WTC11 (cell line): ENCODE measurements around the gene TMEM150A. TPM values are rescaled to one million over a fixed set of nuclear protein-coding genes. Genes with fewer than 3 reads are reported as not detected.

Experiments used
- ATAC-seq: fragments of 200-7000 bp; cut with Tn5 transposase; 2 replicates; pipeline ENCODE4 v1.10.0; 2021; ENCODE audit warnings: mild to moderate bottlenecking, moderate library complexity
- CTCF ChIA-PET: fragments of 300-600 bp; sonication (Branson Sonifier 250); formaldehyde crosslinking; loops from one replicate; lab custom pipeline; 2021; ENCODE audit warnings: antibody characterized with exemption; lab: Charles Lee
- POLR2A ChIA-PET: fragments of 350-600 bp; sonication (Branson Sonifier 250); formaldehyde crosslinking; loops from one replicate; lab custom pipeline; 2021; ENCODE audit warnings: antibody characterized with exemption; lab: Charles Lee
- DNase-seq: peaks from one replicate; pipeline ENCODE4 v3.0.0; 2021; ENCODE audit warnings: low spot score
- H3K27ac Mint-ChIP-seq: 2 replicates; pipeline ENCODE4 v1.8.0; 2021; ENCODE audit warnings: mixed read lengths
- H3K27me3 Mint-ChIP-seq: 2 replicates; pipeline ENCODE4 v1.8.0; 2021; ENCODE audit warnings: low read depth, mild to moderate bottlenecking, moderate library complexity, mixed read lengths
- H3K36me3 Mint-ChIP-seq: 2 replicates; pipeline ENCODE4 v1.8.0; 2021; ENCODE audit warnings: mixed read lengths
- H3K4me1 Mint-ChIP-seq: 2 replicates; pipeline ENCODE4 v1.8.0; 2022; ENCODE audit warnings: mixed read lengths
- H3K4me3 Mint-ChIP-seq: 2 replicates; pipeline ENCODE4 v1.8.0; 2021; ENCODE audit warnings: mild to moderate bottlenecking, moderate library complexity, mixed read lengths
- H3K9me3 Mint-ChIP-seq: 2 replicates; pipeline ENCODE4 v1.8.0; 2021; ENCODE audit warnings: mixed read lengths
- CBFB ChIP-seq: sonication (generic); formaldehyde crosslinking; IDR thresholded peaks from 2 replicates; pipeline ENCODE4 v1.8.1; 2022; ENCODE audit warnings: mild to moderate bottlenecking, low read depth, missing genetic modification reagents
- NFATC4 ChIP-seq: fragments of 250-450 bp; sonication (Bioruptor Pico); IDR thresholded peaks from 2 replicates; pipeline ENCODE4 v1.9.0; 2021; ENCODE audit warnings: mild to moderate bottlenecking
- NFYB ChIP-seq: sonication (generic); formaldehyde crosslinking; conservative IDR thresholded peaks from 2 replicates; pipeline ENCODE4 v1.8.0; 2022; ENCODE audit warnings: low read depth, missing genetic modification reagents
- NR2C2 ChIP-seq: sonication (generic); formaldehyde crosslinking; IDR thresholded peaks from 2 replicates; pipeline ENCODE4 v1.8.0; 2022; ENCODE audit warnings: mild to moderate bottlenecking, missing genetic modification reagents
- PRRX2 ChIP-seq: fragments of 250-450 bp; sonication (Bioruptor Pico); IDR thresholded peaks from 2 replicates; pipeline ENCODE4 v1.8.0; 2021; ENCODE audit warnings: mild to moderate bottlenecking
- RELA ChIP-seq: sonication (generic); formaldehyde crosslinking; IDR thresholded peaks from 2 replicates; pipeline ENCODE4 v1.8.1; 2022; ENCODE audit warnings: missing genetic modification reagents, mild to moderate bottlenecking, borderline replicate concordance
- SMAD3 ChIP-seq: sonication (generic); formaldehyde crosslinking; IDR thresholded peaks from 2 replicates; pipeline ENCODE4 v1.8.0; 2022; ENCODE audit warnings: missing genetic modification reagents, mild to moderate bottlenecking, borderline replicate concordance
- ZNF396 ChIP-seq: fragments of 250-450 bp; sonication (Bioruptor Pico); IDR thresholded peaks from 2 replicates; pipeline ENCODE4 v1.8.0; 2021; ENCODE audit warnings: mild to moderate bottlenecking, moderate library complexity, borderline replicate concordance
- total RNA-seq: library from RNA; stranded (reverse); gene quantifications from 3 replicates; pipeline ENCODE4 v1.2.3, GENCODE V29; 2021
- TF ChIP-seq, protein P1 (sequence below): fragments of 250-450 bp; sonication (Bioruptor Pico); conservative IDR thresholded peaks from 2 replicates; pipeline ENCODE4 v1.9.0; 2021; ENCODE audit warnings: mild to moderate bottlenecking
- TF ChIP-seq, protein P2 (sequence below): sonication (generic); formaldehyde crosslinking; IDR thresholded peaks from 2 replicates; pipeline ENCODE4 v1.8.1; 2023; ENCODE audit warnings: mild to moderate bottlenecking, missing genetic modification reagents, moderate library complexity
- TF ChIP-seq, protein P3 (sequence below): sonication (generic); formaldehyde crosslinking; IDR thresholded peaks from 2 replicates; pipeline ENCODE4 v1.8.0; 2022; ENCODE audit warnings: mild to moderate bottlenecking, missing genetic modification reagents
- TF ChIP-seq, protein P4 (sequence below): sonication (generic); formaldehyde crosslinking; IDR thresholded peaks from 2 replicates; pipeline ENCODE4 v1.8.1; 2023; ENCODE audit warnings: mild to moderate bottlenecking, missing genetic modification reagents, borderline replicate concordance
- TF ChIP-seq, protein P5 (sequence below): fragments of 200-600 bp; IDR thresholded peaks from 2 replicates; pipeline ENCODE4 v1.8.0; 2022; ENCODE audit warnings: antibody characterized with exemption
- TF ChIP-seq, protein P6 (sequence below): sonication (generic); formaldehyde crosslinking; IDR thresholded peaks from 2 replicates; pipeline ENCODE4 v1.8.0; 2023; ENCODE audit warnings: mild to moderate bottlenecking, missing genetic modification reagents
- TF ChIP-seq, protein P7 (sequence below): sonication (generic); formaldehyde crosslinking; IDR thresholded peaks from 2 replicates; pipeline ENCODE4 v1.8.1; 2022; ENCODE audit warnings: missing genetic modification reagents, borderline replicate concordance

Gene TMEM150A
- total RNA-seq, 1 experiment from 2014 or later: 20.9 TPM

DNA sequence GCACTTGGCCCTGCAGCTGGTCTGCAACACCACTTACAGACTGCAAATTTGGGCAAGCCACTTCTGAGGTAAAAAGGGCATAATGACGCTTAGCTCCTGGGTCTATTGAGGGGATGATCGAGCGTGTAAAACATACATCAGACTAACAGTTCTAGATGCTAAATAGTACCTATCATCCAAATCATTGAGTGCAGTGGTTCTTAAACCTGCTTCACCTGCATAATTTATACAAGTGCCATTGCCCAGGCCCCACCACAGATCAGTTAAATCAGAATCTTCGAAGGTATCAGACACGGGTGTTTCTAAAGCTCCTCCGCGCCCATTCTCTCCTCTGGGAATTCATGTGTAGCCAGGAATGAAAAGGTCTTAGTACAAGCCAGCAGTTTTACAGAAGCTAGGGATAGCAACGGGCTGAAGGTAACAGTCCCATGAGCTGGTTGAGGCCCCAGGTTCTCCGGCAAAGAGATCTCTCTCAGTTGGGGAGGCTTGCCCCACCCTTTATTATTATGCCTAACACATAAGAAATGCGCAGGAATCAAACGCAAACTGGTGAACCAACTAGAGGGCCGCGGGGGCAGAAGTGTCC is 7.7 kb downstream of the TMEM150A start:
- no peak for DNase-seq
- peak overlapping the region; percentile 91 for H3K27ac Mint-ChIP-seq
- peaks cover 10% of the 10 kb centered on the region for H3K27me3 Mint-ChIP-seq
- ChIA-PET POLR2A (interaction anchor here (0.5 to 1.5 kb wide), 6 partner anchors 10 to 182 kb away, joined by 3 to 5 read pairs (median 4); partner anchors contain the start of gene VAMP8), CTCF (interaction anchor here (0.6 to 2.3 kb wide), 5 partner anchors 17 to 668 kb away, joined by 3 to 12 read pairs (median 7); partner anchors contain the start of genes GGCX and VAMP8)
- peak overlapping the region; percentile 98 for H3K4me3 Mint-ChIP-seq
- H3K36me3 Mint-ChIP-seq: peaks cover 16% of the 10 kb centered on the region
- peaks cover 14% of the 10 kb centered on the region for H3K4me1 Mint-ChIP-seq
- no peak for TF ChIP-seq PRRX2 (CRISPR knock-in tag)
- TF ChIP-seq SMAD3: 0 out of 2 replicates have a peak, but pooled peaks have one; percentile 55
- H3K9me3 Mint-ChIP-seq: no peaks in the 10 kb centered on the region
- ATAC-seq: no peak

DNA sequence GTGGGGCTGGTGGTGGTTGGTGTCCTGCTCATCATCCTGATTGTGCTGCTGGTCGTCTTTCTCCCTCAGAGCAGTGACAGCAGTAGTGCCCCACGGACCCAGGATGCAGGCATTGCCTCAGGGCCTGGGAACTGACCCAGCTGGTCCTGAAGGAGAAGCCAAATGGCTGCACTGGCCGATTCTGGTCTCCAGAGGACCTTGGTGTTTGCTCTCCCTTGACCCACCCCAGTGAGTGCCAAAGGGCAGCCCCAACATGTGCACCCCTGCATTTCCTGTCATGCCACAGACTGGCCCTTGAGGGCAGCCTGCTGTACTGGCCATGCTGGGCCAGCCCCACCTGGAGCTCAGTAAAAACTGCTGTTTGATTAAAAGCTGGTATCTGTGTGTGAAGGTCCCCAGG is 9.5 kb downstream of the TMEM150A start:
- Mint-ChIP-seq H3K27ac (no peak overlapping the region), H3K9me3 (no peaks in the 10 kb centered on the region), H3K4me3 (no peak overlapping the region), H3K36me3 (peaks cover 12% of the 10 kb centered on the region), H3K27me3 (peaks cover 13% of the 10 kb centered on the region), H3K4me1 (peaks cover 14% of the 10 kb centered on the region)
- DNase-seq: no peak
- CTCF ChIA-PET: no interaction called here
- ATAC-seq: no peak
- POLR2A ChIA-PET: no interaction called here
- TF ChIP-seq NFYB (CRISPR knock-in tag) (no peak), RELA (CRISPR knock-in tag) (no peak), ZNF396 (CRISPR knock-in tag) (no peak), CBFB (no peak), NR2C2 (CRISPR knock-in tag) (no peak), NFATC4 (no peak)
- TF ChIP-seq, protein P1, sequence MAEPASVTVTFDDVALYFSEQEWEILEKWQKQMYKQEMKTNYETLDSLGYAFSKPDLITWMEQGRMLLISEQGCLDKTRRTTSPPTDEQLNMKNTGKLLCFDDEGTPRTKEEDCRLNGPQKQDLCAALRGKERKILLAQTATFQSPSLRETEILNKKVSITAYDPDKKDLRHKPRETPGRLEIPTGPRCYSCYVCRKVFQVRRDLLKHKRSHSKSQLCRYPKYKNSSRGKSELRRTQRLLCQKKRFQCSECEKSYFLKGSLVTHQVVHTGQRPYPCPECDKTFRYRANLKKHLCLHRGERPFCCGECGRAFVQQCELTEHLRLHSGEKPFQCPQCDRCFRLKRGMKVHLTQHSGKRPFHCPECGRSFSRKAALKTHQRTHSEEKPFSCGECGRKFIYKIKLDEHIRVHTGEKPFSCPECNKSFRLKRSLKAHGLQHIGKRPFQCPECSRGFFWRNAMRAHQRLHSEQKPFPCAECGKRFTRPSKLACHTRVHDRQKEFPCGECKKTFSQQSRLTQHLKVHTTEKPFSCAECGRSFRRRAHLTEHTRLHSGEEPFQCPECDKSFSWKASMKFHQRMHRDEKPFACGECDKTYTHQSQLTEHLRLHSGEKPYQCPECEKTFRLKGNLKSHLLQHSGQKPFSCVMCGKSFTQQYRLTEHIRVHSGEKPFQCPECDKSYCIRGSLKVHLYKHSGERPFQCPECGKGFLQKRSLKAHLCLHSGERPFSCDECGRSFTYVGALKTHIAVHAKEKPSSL (CRISPR knock-in tag): no peak
- TF ChIP-seq, protein P2, sequence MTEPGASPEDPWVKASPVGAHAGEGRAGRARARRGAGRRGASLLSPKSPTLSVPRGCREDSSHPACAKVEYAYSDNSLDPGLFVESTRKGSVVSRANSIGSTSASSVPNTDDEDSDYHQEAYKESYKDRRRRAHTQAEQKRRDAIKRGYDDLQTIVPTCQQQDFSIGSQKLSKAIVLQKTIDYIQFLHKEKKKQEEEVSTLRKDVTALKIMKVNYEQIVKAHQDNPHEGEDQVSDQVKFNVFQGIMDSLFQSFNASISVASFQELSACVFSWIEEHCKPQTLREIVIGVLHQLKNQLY (CRISPR knock-in tag): no peak
- TF ChIP-seq, protein P3, sequence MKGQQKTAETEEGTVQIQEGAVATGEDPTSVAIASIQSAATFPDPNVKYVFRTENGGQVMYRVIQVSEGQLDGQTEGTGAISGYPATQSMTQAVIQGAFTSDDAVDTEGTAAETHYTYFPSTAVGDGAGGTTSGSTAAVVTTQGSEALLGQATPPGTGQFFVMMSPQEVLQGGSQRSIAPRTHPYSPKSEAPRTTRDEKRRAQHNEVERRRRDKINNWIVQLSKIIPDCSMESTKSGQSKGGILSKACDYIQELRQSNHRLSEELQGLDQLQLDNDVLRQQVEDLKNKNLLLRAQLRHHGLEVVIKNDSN: no peak
- TF ChIP-seq, protein P4, sequence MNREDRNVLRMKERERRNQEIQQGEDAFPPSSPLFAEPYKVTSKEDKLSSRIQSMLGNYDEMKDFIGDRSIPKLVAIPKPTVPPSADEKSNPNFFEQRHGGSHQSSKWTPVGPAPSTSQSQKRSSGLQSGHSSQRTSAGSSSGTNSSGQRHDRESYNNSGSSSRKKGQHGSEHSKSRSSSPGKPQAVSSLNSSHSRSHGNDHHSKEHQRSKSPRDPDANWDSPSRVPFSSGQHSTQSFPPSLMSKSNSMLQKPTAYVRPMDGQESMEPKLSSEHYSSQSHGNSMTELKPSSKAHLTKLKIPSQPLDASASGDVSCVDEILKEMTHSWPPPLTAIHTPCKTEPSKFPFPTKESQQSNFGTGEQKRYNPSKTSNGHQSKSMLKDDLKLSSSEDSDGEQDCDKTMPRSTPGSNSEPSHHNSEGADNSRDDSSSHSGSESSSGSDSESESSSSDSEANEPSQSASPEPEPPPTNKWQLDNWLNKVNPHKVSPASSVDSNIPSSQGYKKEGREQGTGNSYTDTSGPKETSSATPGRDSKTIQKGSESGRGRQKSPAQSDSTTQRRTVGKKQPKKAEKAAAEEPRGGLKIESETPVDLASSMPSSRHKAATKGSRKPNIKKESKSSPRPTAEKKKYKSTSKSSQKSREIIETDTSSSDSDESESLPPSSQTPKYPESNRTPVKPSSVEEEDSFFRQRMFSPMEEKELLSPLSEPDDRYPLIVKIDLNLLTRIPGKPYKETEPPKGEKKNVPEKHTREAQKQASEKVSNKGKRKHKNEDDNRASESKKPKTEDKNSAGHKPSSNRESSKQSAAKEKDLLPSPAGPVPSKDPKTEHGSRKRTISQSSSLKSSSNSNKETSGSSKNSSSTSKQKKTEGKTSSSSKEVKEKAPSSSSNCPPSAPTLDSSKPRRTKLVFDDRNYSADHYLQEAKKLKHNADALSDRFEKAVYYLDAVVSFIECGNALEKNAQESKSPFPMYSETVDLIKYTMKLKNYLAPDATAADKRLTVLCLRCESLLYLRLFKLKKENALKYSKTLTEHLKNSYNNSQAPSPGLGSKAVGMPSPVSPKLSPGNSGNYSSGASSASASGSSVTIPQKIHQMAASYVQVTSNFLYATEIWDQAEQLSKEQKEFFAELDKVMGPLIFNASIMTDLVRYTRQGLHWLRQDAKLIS (CRISPR knock-in tag): no peak
- TF ChIP-seq, protein P5, sequence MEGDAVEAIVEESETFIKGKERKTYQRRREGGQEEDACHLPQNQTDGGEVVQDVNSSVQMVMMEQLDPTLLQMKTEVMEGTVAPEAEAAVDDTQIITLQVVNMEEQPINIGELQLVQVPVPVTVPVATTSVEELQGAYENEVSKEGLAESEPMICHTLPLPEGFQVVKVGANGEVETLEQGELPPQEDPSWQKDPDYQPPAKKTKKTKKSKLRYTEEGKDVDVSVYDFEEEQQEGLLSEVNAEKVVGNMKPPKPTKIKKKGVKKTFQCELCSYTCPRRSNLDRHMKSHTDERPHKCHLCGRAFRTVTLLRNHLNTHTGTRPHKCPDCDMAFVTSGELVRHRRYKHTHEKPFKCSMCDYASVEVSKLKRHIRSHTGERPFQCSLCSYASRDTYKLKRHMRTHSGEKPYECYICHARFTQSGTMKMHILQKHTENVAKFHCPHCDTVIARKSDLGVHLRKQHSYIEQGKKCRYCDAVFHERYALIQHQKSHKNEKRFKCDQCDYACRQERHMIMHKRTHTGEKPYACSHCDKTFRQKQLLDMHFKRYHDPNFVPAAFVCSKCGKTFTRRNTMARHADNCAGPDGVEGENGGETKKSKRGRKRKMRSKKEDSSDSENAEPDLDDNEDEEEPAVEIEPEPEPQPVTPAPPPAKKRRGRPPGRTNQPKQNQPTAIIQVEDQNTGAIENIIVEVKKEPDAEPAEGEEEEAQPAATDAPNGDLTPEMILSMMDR: no peak
- TF ChIP-seq, protein P6, sequence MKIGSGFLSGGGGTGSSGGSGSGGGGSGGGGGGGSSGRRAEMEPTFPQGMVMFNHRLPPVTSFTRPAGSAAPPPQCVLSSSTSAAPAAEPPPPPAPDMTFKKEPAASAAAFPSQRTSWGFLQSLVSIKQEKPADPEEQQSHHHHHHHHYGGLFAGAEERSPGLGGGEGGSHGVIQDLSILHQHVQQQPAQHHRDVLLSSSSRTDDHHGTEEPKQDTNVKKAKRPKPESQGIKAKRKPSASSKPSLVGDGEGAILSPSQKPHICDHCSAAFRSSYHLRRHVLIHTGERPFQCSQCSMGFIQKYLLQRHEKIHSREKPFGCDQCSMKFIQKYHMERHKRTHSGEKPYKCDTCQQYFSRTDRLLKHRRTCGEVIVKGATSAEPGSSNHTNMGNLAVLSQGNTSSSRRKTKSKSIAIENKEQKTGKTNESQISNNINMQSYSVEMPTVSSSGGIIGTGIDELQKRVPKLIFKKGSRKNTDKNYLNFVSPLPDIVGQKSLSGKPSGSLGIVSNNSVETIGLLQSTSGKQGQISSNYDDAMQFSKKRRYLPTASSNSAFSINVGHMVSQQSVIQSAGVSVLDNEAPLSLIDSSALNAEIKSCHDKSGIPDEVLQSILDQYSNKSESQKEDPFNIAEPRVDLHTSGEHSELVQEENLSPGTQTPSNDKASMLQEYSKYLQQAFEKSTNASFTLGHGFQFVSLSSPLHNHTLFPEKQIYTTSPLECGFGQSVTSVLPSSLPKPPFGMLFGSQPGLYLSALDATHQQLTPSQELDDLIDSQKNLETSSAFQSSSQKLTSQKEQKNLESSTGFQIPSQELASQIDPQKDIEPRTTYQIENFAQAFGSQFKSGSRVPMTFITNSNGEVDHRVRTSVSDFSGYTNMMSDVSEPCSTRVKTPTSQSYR (CRISPR knock-in tag): no peak
- TF ChIP-seq, protein P7, sequence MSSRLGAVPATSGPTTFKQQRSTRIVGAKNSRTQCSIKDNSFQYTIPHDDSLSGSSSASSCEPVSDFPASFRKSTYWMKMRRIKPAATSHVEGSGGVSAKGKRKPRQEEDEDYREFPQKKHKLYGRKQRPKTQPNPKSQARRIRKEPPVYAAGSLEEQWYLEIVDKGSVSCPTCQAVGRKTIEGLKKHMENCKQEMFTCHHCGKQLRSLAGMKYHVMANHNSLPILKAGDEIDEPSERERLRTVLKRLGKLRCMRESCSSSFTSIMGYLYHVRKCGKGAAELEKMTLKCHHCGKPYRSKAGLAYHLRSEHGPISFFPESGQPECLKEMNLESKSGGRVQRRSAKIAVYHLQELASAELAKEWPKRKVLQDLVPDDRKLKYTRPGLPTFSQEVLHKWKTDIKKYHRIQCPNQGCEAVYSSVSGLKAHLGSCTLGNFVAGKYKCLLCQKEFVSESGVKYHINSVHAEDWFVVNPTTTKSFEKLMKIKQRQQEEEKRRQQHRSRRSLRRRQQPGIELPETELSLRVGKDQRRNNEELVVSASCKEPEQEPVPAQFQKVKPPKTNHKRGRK: no peak
